Measurements from ENCODE around the gene GNG5. TPM values are rescaled to one million over a fixed set of nuclear protein-coding genes. Genes with fewer than 3 reads are reported as not detected.
A peak's percentile ranks its signal among the peaks of the same experiment; 100 is the strongest.
"Not testable (repeated sequence)": the region's sequence is repeated elsewhere in the genome, so short reads cannot be mapped to it uniquely, and the experiment has no call there.

GNG5 gene
- 229 and 313 TPM in 2 replicates for total RNA-seq (2014; rRNA removed; shearing (Covaris generic))

GRCh38 chr1:84506002-84506728 is at the start of gene GNG5, which contains the start of gene SPATA1:
TSS of gene GNG5 (minus strand) at chr1:84506581. CDS start at chr1:84506091, 490 bp downstream.
TSS of gene SPATA1 (plus strand) at chr1:84506386. CDS start at chr1:84516360, 9,974 bp downstream.
- DNase-seq (ENCODE audit: low read depth) = peak; percentile 97

GRCh38 chr1:84550826-84551225 is 44.4 kb upstream of the GNG5 start:
- no peak for DNase-seq (ENCODE audit: low read depth)

GRCh38 chr1:84541679-84542078 is 35.3 kb upstream of the GNG5 start:
- DNase-seq (ENCODE audit: low read depth) = no peak

GRCh38 chr1:84540759-84541158 is 34.4 kb upstream of the GNG5 start:
- no peak for DNase-seq (ENCODE audit: low read depth)

- DNase-seq (ENCODE audit: low read depth) = peak; percentile 27
Measured at GRCh38 chr1:84539972-84540371, 33.6 kb upstream of the GNG5 start.

GRCh38 chr1:84538599-84538998 is 32.2 kb upstream of the GNG5 start:
- DNase-seq (ENCODE audit: low read depth) = peak; percentile 14

- DNase-seq (ENCODE audit: low read depth) = no peak
Measured at GRCh38 chr1:84525779-84526178, 19.4 kb upstream of the GNG5 start.

GRCh38 chr1:84524590-84524989 is 18.2 kb upstream of the GNG5 start:
- DNase-seq (ENCODE audit: low read depth) = no peak

GRCh38 chr1:84510668-84511067 is 4.3 kb upstream of the GNG5 start:
- DNase-seq (ENCODE audit: low read depth) = peak; percentile 50

GRCh38 chr1:84510165-84510564 is 3.8 kb upstream of the GNG5 start:
- DNase-seq (ENCODE audit: low read depth) = no peak

- no peak for DNase-seq (ENCODE audit: low read depth)
Measured at GRCh38 chr1:84509029-84509428, 2.6 kb upstream of the GNG5 start.

- DNase-seq (ENCODE audit: low read depth) = no peak
Measured at GRCh38 chr1:84508510-84508909, 2.1 kb upstream of the GNG5 start.

- DNase-seq (ENCODE audit: low read depth) = not testable (repeated sequence)
Measured at GRCh38 chr1:84507887-84508286, 1.5 kb upstream of the GNG5 start.

- no peak for DNase-seq (ENCODE audit: low read depth)
Measured at GRCh38 chr1:84506729-84507453, 510 bp upstream of the GNG5 start.

- DNase-seq (ENCODE audit: low read depth) = peak; percentile 66
Measured at GRCh38 chr1:84505493-84506001, 834 bp downstream of the GNG5 start.

- DNase-seq (ENCODE audit: low read depth) = peak; percentile 78
Measured at GRCh38 chr1:84504580-84505492, 1.5 kb downstream of the GNG5 start.

GRCh38 chr1:84502927-84503326 is 3.5 kb downstream of the GNG5 start:
- DNase-seq (ENCODE audit: low read depth) = no peak

- DNase-seq (ENCODE audit: low read depth) = no peak
Measured at GRCh38 chr1:84497631-84498275, 8.6 kb downstream of the GNG5 start.

- DNase-seq (ENCODE audit: low read depth) = no peak
Measured at GRCh38 chr1:84496498-84496897, 9.9 kb downstream of the GNG5 start.

- no peak for DNase-seq (ENCODE audit: low read depth)
Measured at GRCh38 chr1:84493747-84494146, 12.6 kb downstream of the GNG5 start.

- DNase-seq (ENCODE audit: low read depth) = peak; percentile 10
Measured at GRCh38 chr1:84492726-84493125, 13.7 kb downstream of the GNG5 start.
